ENCODE results near the gene APEX2.
"Not testable (repeated sequence)": the region's sequence is repeated elsewhere in the genome, so short reads cannot be mapped to it uniquely, and the experiment has no call there.

The APEX2 gene

GRCh38 chrX:55026143-55026542 lies 26.0 kb downstream of the APEX2 start:
- no peak for DNase-seq

GRCh38 chrX:55026840-55027239 lies 26.7 kb downstream of the APEX2 start:
- no peak for DNase-seq

GRCh38 chrX:55028040-55028439 lies 27.9 kb downstream of the APEX2 start:
- DNase-seq: no peak

GRCh38 chrX:55028611-55029010 lies 28.4 kb downstream of the APEX2 start:
- DNase-seq: no peak

GRCh38 chrX:55029291-55029690 lies 29.1 kb downstream of the APEX2 start:
- no peak for DNase-seq

- no peak for DNase-seq
These were observed 30.4 kb downstream of the APEX2 start, which contains the start of gene ALAS2 for GRCh38 chrX:55030271-55031205. Gene ALAS2 (minus strand): TSS chrX:55030977. CDS start chrX:55026000, 4,977 bp downstream.

GRCh38 chrX:55033429-55033828 lies 33.3 kb downstream of the APEX2 start:
- no peak for DNase-seq

- no peak for DNase-seq
These were observed 39.3 kb downstream of the APEX2 start for GRCh38 chrX:55039471-55039870.

- no peak for DNase-seq
These were observed 41.4 kb downstream of the APEX2 start for GRCh38 chrX:55041514-55041913.

GRCh38 chrX:55050599-55050998 lies 50.4 kb downstream of the APEX2 start:
- not testable (repeated sequence) for DNase-seq

- no peak for DNase-seq
These were observed 56.9 kb downstream of the APEX2 start for GRCh38 chrX:55056820-55057674.

GRCh38 chrX:55057675-55058249 lies 57.6 kb downstream of the APEX2 start:
- DNase-seq: peak; percentile 0
